NCI-H2081 treated with DMSO at 0.1 percent for 48 hours (cell line): Measurements from ENCODE around the gene SERPINB11.
"Not testable (repeated sequence)": the region's sequence is repeated elsewhere in the genome, so short reads cannot be mapped to it uniquely, and the experiment has no call there.

Experiments used
- DNase-seq: peaks from one replicate; lab custom pipeline; 2025; lab: John Stamatoyannopoulos, UW

SERPINB11 gene, protein sequence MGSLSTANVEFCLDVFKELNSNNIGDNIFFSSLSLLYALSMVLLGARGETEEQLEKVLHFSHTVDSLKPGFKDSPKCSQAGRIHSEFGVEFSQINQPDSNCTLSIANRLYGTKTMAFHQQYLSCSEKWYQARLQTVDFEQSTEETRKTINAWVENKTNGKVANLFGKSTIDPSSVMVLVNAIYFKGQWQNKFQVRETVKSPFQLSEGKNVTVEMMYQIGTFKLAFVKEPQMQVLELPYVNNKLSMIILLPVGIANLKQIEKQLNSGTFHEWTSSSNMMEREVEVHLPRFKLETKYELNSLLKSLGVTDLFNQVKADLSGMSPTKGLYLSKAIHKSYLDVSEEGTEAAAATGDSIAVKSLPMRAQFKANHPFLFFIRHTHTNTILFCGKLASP

DNA sequence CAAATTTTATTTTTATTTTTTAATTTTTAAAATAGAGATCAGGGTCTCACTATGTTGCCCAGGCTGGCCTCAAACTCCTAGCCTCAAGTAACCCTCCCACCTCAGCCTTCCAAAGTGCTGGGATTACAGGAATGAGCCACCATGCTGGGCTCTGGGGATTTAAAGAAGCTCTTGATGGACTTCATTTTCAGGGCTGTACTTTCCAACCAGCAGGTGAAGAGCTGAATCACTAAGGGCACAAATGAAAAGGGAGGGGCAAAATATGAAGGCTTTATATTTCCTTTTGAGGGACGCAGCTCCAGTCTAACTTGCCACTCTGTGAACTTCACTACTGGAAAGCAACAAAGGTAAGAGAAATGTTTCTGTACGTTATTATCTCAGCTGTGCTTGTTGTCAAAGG lies at the start of gene SERPINB11:
SERPINB11 (plus strand) TSS at position 301 of the 400 bp plus-strand sequence. CDS start 7,234 bp downstream, outside the sequence.
- DNase-seq, result no peak

GRCh38 chr18:63658920-63659319 lies 43.8 kb upstream of the SERPINB11 start:
- DNase-seq, result not testable (repeated sequence)

DNA sequence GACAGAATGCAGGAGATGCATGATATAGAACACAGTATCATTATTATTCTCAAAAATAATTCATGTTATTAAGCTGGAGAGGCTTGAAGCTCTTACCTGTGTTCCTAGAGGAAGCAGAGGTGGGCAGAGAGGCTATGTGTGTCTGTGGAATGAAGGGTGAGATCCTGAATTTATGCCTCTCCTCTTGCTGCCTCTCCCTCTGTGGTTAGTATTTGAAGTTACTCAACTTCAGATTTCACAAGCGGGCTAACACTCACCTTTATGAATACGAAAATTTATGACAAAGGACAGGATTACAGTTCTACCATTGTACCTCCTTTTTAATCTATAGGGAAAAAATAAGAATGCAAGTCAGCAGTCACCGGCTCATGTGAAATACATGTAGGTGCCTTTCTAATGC lies 41.0 kb upstream of the SERPINB11 start, which contains the start of gene SERPINB3:
SERPINB3 (minus strand) TSS at position 144 of the 400 bp plus-strand sequence. CDS start 677 bp downstream, outside the sequence.
- not testable (repeated sequence) for DNase-seq

DNA sequence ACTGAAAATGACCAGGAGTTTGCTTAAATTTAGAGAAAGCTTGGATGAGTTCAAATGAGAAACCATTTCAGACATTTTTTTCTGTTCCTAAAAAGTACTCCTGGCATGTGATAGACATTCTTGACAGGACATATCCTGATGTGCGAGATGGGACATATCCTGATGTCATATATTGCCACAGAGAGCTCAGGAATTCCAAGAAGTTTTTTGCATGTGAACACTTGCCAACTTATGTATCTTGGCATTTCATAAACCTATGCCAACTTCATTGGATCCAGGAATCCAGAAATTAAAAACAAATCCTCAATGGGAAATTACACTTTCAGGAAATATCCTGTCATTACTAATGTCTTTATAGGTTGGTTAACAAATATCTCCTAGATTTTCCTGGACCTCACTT lies 38.2 kb upstream of the SERPINB11 start:
- DNase-seq, result no peak

DNA sequence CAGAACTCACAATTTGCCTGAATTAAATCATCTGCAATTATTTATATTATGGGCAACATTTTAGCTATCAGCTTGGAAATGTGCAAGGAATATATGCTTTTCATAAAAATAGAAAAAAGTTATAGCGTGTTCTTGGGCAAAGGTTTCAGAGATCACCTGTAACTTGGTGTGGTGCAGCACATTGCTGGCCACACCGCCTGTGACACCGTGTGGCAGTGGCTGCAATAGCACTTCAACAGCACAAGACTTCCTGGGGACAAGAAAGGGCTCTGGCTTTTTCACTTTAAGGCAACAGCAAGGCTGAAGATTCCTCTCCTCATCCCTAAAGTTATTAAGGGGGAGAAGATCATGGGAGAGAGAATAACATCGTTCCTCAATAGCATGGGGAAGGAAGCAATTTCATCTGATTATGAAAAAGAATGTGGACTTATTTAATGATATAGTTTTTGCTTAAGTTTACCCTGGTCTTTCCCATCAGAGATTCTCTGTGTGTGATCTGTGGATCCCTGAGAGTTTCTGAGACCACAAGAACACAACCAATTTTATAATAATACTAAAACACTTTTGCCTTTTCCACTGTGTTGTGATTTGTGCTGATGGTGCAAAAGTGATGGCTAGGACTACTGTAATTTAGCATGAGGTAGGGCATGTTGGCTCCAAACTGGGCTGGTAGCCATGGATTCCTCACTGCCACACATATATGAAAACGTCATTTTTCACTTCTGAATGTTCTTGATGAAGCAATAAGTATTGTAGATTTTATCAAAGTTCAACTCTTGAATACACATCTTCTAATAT lies 26.0 kb upstream of the SERPINB11 start:
- no peak for DNase-seq

DNA sequence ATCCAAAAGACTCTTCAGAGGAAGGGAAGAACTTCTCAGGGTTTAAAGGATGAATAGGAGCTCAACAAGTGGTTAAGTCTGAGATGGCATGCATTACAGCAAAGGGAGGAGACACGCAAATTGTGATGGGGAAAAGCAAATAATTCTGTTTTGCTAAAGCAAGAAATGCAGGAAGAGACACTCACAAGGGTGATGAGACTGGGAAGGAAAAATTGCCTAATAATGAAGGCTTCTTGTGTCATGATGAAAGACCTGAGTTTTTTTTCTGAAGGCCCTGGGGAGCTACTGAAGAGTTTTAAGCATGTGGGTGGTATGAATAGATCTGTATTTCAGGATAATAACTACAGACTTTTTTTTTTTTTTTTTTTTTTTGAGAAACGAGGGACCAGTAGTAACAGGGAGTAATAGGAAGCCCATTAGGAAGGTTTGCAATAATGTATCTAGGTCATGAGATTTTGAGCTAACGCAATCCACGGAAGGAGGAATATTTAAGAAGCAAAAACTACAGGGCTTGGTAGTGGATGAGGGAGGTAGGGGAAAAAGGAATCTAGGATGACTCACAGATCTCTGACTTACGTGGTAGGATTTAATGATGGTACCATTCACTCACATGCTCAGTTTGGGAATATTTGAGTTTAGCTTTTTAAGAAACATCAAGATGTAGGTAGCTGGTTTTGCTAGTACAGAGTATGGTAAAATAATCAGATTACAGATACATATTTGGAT lies 25.1 kb upstream of the SERPINB11 start:
- no peak for DNase-seq

DNA sequence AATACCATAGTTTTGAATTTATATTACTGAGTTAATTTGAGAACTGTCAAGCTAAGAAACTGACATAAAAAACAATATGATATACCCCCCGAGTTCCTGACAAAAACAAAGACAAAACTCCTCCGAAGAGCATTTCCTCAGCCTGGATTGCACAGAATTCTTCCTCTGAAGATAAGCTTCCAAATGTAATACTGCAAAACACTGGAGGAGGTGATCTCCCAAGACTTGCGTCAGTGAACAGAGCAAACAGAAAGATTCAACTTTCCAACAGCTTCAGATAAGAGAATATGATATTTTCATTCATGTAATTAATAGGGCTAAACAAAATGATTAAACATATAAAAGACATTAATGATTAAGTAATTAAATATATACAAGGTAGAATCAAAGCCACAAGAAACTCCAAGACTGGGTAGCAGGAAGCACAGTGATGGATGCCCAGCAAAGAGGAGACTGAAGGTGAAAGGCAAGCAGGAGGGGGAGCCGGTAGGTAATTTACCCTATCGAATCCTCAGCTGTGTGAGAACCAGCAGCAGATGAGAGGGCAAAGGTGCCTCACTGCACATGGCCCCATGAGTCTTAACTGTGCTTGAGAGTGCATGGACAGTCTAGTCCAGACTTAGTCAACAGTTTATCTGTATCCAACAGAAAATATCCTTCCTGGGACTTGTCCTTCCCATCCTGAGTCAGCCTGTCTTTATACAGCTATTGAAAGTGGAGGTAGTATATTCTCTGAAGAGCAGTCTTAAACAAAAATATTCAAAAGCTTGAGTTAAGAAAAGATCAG lies 22.7 kb upstream of the SERPINB11 start:
- no peak for DNase-seq

DNA sequence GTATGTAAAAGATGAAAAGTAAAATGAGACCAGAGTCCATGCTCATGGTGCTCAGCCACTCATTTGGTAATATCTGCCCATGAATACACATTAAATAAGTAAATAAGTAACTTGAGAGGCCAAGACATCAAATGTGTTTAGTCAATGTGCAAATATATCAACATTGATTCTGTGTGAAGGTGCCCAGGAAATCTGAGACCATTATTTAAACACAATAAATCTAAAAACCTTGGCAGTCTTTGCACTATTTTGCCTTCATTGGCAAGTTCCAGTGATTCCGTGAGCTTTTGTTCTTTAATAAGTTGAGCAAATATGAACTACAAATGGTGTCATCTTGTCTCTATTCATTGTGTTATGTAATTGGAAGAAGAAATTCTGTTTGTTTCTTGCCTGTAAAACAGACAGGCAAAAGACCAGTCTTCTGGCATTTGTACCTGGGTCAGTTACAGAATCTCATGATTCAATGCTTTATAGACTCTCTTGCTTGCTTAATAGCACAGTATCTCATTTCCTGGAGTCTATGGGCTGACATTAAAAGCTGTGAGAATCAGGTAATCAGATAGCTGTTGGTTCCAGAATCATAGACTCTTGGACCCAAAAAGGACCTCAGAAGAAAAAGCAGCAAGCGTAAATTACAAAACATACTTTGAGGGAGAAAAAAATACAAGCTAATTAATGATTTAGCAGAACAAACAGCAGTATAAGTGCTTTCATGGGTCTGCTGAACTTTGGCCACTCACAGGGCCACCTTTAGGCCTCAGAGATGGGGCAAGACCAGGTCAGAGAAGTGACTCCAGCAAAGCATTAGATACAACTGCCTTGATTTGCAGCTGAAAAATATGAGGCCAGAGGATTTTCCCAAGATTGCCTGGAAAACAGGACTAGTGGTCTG lies 21.1 kb upstream of the SERPINB11 start:
- DNase-seq, result peak; percentile 8

DNA sequence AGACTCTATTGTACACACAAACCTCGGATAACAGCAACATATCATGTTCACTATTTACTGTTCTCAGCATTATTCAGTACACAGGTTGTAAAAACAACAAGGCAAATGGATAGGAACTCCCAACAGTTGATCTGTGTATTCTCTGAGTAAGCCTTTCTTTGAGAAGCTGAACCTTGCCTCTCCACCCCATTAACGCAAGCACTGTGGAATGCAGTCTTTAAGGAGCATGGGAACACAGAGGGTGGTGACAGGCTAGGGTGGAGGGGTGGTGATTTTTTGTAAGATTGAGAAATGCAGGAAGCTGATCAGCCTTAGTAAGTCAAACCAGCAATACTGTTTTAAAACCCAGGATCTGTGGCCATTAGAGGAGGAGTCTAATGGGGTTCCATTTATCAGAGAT lies 19.6 kb upstream of the SERPINB11 start:
- DNase-seq, result no peak

DNA sequence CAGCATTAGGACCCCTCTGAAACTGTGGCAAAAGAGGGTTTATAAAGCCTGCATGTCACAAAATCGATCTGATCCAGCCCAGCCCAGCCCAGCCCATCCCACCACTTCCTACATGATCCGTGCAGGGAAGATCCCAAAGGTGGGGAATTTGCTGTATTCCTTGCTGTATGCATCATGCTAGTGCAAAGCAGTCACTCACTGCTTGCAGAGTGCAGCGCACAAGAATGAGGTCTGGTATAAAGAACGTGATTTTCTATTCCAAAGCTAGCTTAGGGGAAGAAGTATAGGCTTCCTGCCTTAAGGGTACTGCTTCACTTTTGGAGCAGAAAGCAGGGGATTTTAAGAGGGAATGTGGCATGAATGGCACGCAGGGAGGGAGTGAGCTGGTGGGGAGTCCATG lies 18.9 kb upstream of the SERPINB11 start:
- no peak for DNase-seq

GRCh38 chr18:63684718-63685117 lies 18.0 kb upstream of the SERPINB11 start:
- DNase-seq, result no peak

DNA sequence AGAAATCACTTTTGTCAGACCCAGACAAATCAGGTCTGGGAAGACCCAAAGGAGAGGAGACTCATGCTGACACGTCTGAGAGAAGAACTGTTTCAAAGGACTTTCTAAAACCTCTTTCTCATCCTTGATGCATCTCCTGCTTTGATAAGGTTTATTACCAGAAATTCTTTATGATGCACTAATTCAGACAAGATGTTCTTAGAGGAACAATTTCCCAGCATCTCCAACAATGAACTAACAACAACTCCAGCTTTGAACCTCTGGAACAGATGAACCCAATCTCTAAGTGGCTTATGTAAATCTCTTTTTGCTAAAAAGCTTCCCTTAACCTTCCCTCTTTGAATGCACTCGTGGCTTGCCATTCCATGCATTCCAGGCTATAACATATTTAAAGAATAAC lies 15.9 kb upstream of the SERPINB11 start:
- no peak for DNase-seq

- DNase-seq, result no peak
These were observed 13.7 kb upstream of the SERPINB11 start for GRCh38 chr18:63689064-63689463.

- DNase-seq, result no peak
These were observed 5.6 kb upstream of the SERPINB11 start for GRCh38 chr18:63697097-63697660.

- no peak for DNase-seq
These were observed 2.3 kb upstream of the SERPINB11 start for GRCh38 chr18:63700501-63700900.

GRCh38 chr18:63701952-63702351 lies 808 bp upstream of the SERPINB11 start:
- no peak for DNase-seq

GRCh38 chr18:63705401-63705800 lies 2.6 kb downstream of the SERPINB11 start:
- DNase-seq, result no peak

- DNase-seq, result no peak
These were observed 5.1 kb downstream of the SERPINB11 start for GRCh38 chr18:63707816-63708215.

DNA sequence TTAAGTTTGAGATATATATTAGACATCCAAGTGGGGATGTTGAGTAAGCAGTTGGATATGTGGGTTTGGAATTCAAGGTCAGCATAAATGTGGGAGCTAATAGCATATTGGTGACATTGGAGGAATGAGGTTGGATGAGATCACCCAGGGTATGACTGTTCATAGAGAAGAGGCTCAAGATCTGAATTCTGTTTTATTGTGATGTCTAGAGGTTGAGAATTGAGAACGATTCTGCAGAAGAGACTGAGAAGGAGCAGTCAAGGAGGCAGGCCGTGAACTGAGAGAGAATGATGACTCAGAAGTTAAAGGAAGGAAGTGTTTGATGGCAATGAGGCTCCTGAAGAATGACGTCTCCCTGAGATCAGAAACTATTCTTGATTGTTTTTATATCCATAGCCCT lies 5.9 kb downstream of the SERPINB11 start:
- DNase-seq, result no peak
